H9 (cell line): ENCODE data around the gene IL20RB. TPM values are rescaled to one million over a fixed set of nuclear protein-coding genes. Genes with fewer than 3 reads are reported as not detected.

Experiments used
- DNase-seq: peaks from one replicate; pipeline ENCODE4 v3.0.0-alpha.2; 2017
- H2AFZ ChIP-seq: one replicate; pipeline ENCODE4 v1.6.1; 2013; ENCODE audit warnings: mild to moderate bottlenecking, low read length, control low read depth, moderate library complexity
- H2AK5ac ChIP-seq: 2 replicates; pipeline ENCODE4 v1.6.1; 2013; ENCODE audit warnings: low read length, control low read depth, mixed read lengths; ENCODE audit not compliant: insufficient read length
- H2BK120ac ChIP-seq: one replicate; pipeline ENCODE4 v1.6.1; 2013; ENCODE audit warnings: low read depth, mild to moderate bottlenecking, low read length, control low read depth, inconsistent platforms; ENCODE audit not compliant: poor library complexity, severe bottlenecking
- H2BK12ac ChIP-seq: 2 replicates; pipeline ENCODE4 v1.6.1; 2013; ENCODE audit warnings: low read length, control low read depth, mixed read lengths, low read depth; ENCODE audit not compliant: insufficient read length
- H2BK15ac ChIP-seq: 2 replicates; pipeline ENCODE4 v1.6.1; 2013; ENCODE audit warnings: low read depth, low read length, control low read depth
- H2BK20ac ChIP-seq: one replicate; pipeline ENCODE4 v1.6.1; 2013; ENCODE audit warnings: low read depth, mild to moderate bottlenecking, low read length, control low read depth, inconsistent platforms; ENCODE audit not compliant: poor library complexity, severe bottlenecking
- H2BK5ac ChIP-seq: 2 replicates; pipeline ENCODE4 v1.6.1; 2013; ENCODE audit warnings: low read length, control low read depth, mixed read lengths; ENCODE audit not compliant: insufficient read length
- H3K14ac ChIP-seq: 2 replicates; pipeline ENCODE4 v1.6.1; 2013; ENCODE audit warnings: low read length, control low read depth; ENCODE audit not compliant: insufficient read depth
- H3K18ac ChIP-seq: 2 replicates; pipeline ENCODE4 v1.6.1; 2013; ENCODE audit warnings: low read depth, mild to moderate bottlenecking, mixed read lengths, low read length, control low read depth; ENCODE audit not compliant: insufficient read length
- H3K23ac ChIP-seq: 2 replicates; pipeline ENCODE4 v1.6.1; 2013; ENCODE audit warnings: low read length, control low read depth, mixed read lengths, low read depth; ENCODE audit not compliant: insufficient read length
- H3K23me2 ChIP-seq: 2 replicates; pipeline ENCODE4 v1.6.1; 2013; ENCODE audit warnings: low read depth, mild to moderate bottlenecking, mixed read lengths, low read length, control low read depth; ENCODE audit not compliant: insufficient read length, poor library complexity, severe bottlenecking
- H3K27ac ChIP-seq: 2 replicates; pipeline ENCODE4 v1.5.1; 2013; ENCODE audit warnings: low read length, control low read depth, mixed read lengths, low read depth; ENCODE audit not compliant: insufficient read length
- H3K27me3 ChIP-seq: 2 replicates; pipeline ENCODE4 v1.6.1; 2013; ENCODE audit warnings: low read length, control low read depth, inconsistent platforms; ENCODE audit not compliant: insufficient read depth
- H3K4ac ChIP-seq: 2 replicates; pipeline ENCODE4 v1.6.1; 2013; ENCODE audit warnings: low read depth, mild to moderate bottlenecking, control low read depth, inconsistent platforms, low read length, moderate library complexity
- H3K4me1 ChIP-seq: 2 replicates; pipeline ENCODE4 v1.6.1; 2013; ENCODE audit warnings: low read length, control low read depth, inconsistent platforms; ENCODE audit not compliant: insufficient read depth
- H3K4me2 ChIP-seq: 2 replicates; pipeline ENCODE4 v1.6.1; 2013; ENCODE audit warnings: low read length, control low read depth, mixed read lengths; ENCODE audit not compliant: insufficient read length, insufficient read depth
- H3K56ac ChIP-seq: 2 replicates; pipeline ENCODE4 v1.6.1; 2013; ENCODE audit warnings: low read depth, mild to moderate bottlenecking, mixed read lengths, low read length, control low read depth; ENCODE audit not compliant: insufficient read length
- H3K79me1 ChIP-seq: 2 replicates; pipeline ENCODE4 v1.6.1; 2013; ENCODE audit warnings: low read depth, mild to moderate bottlenecking, moderate library complexity, low read length, control low read depth, inconsistent platforms; ENCODE audit not compliant: insufficient read depth, poor library complexity, severe bottlenecking
- H3K79me2 ChIP-seq: 2 replicates; pipeline ENCODE4 v1.6.1; 2013; ENCODE audit warnings: low read length, control low read depth, inconsistent platforms; ENCODE audit not compliant: insufficient read depth
- H3K9ac ChIP-seq: 2 replicates; pipeline ENCODE4 v1.6.1; 2013; ENCODE audit warnings: low read length, control low read depth, mixed read lengths; ENCODE audit not compliant: insufficient read length; ENCODE audit errors: extremely low read depth
- H3K9me3 ChIP-seq: one replicate; pipeline ENCODE4 v1.6.1; 2013; ENCODE audit warnings: low read depth, low read length, inconsistent platforms; ENCODE audit not compliant: control insufficient read depth
- H3T11ph ChIP-seq: one replicate; pipeline ENCODE4 v1.6.1; 2013; ENCODE audit warnings: mild to moderate bottlenecking, low read length, control low read depth, inconsistent platforms
- H4K20me1 ChIP-seq: one replicate; pipeline ENCODE4 v1.6.1; 2013; ENCODE audit not compliant: control insufficient read depth, insufficient read length, insufficient read depth
- H4K5ac ChIP-seq: 2 replicates; pipeline ENCODE4 v1.6.1; 2013; ENCODE audit warnings: low read depth, mild to moderate bottlenecking, mixed read lengths, low read length, control low read depth; ENCODE audit not compliant: insufficient read length
- H4K8ac ChIP-seq: replicated peaks from 2 replicates; pipeline ENCODE4 v1.6.1; 2013; ENCODE audit warnings: low read length, control low read depth, mixed read lengths, low read depth; ENCODE audit not compliant: insufficient read length
- H4K91ac ChIP-seq: 2 replicates; pipeline ENCODE4 v1.6.1; 2013; ENCODE audit warnings: low read depth, mild to moderate bottlenecking, moderate library complexity, mixed read lengths, low read length, control low read depth; ENCODE audit not compliant: insufficient read length
- H3K27ac Mint-ChIP-seq, 3 experiments: 2 replicates in 2 of 3; 3 replicates in 1 of 3; pipeline ENCODE4 v1.8.0; 2020 to 2021; ENCODE audit warnings: mixed read lengths in 3 of 3, mild to moderate bottlenecking in 1 of 3, moderate library complexity in 1 of 3
- H3K27me3 Mint-ChIP-seq: 2 replicates; pipeline ENCODE4 v1.8.0; 2021; ENCODE audit warnings: low read depth, mild to moderate bottlenecking, moderate library complexity, mixed read lengths
- H3K36me3 Mint-ChIP-seq, 3 experiments: 2 replicates in 2 of 3; 3 replicates in 1 of 3; pipeline ENCODE4 v1.8.0; 2020 to 2021; ENCODE audit warnings: low read depth in 3 of 3, mixed read lengths in 3 of 3; ENCODE audit not compliant: insufficient read depth in 1 of 3
- H3K4me1 Mint-ChIP-seq, 2 experiments: 2 replicates each; pipeline ENCODE4 v1.8.0; 2020; ENCODE audit warnings: mixed read lengths in 2 of 2
- H3K4me3 Mint-ChIP-seq, 2 experiments: 2 replicates in 1 of 2; 3 replicates in 1 of 2; pipeline ENCODE4 v1.8.0; 2020 to 2021; ENCODE audit warnings: mild to moderate bottlenecking in 2 of 2, mixed read lengths in 2 of 2, moderate library complexity in 1 of 2
- H3K9me3 Mint-ChIP-seq, 2 experiments: 2 replicates in 1 of 2; 3 replicates in 1 of 2; pipeline ENCODE4 v1.8.0; 2020; ENCODE audit warnings: mild to moderate bottlenecking in 2 of 2, mixed read lengths in 2 of 2, moderate library complexity in 1 of 2
- CTCF ChIP-seq: fragments of 200-600 bp; sonication (generic); conservative IDR thresholded peaks from 3 replicates; pipeline ENCODE4 v1.8.0; 2021; ENCODE audit warnings: antibody characterized with exemption, mild to moderate bottlenecking
- WGBS: extraction: QIAGEN DNeasy Blood & Tissue Kit; methylation state at CpG from one replicate; pipeline ENCODE4 v1.1.7; 2013; ENCODE audit warnings: missing lambda C conversion rate, low lambda C conversion rate, mixed read lengths; ENCODE audit not compliant: insufficient read length; ENCODE audit errors: extremely low coverage; 5-methylcytosine and 5-hydroxymethylcytosine counted together
- total RNA-seq: library from RNA; stranded (reverse); gene quantifications from 2 replicates; pipeline ENCODE4 v1.2.1, GENCODE V29; 2021

The IL20RB gene
- total RNA-seq, 1 experiment from 2014 or later: 1.5 TPM

GRCh38 chr3:136925425-136926190, 32.2 kb upstream of the IL20RB start:
- WGBS: no CpG with 5 or more reads among the region's 7 CpGs
- H2AFZ ChIP-seq: no peak overlapping the region

More at GRCh38 chr3:136925425-136926190, 32.2 kb upstream of the IL20RB start:
- Histone ChIP-seq H2BK20ac (no peak overlapping the region), H3T11ph (no peak overlapping the region), H4K20me1 (no peaks in the 10 kb centered on the region), H3K4me1 (no peaks in the 10 kb centered on the region), H3K14ac (no peak overlapping the region), H4K8ac (no peak overlapping the region), H2BK15ac (no peak overlapping the region), H2AK5ac (no peak overlapping the region), H3K23ac (no peak overlapping the region), H3K4me2 (no peak overlapping the region), H4K91ac (no peak overlapping the region), H2BK5ac (no peak overlapping the region), H3K79me2 (no peaks in the 10 kb centered on the region), H3K23me2 (no peaks in the 10 kb centered on the region), H3K9ac (no peak overlapping the region), H4K5ac (no peak overlapping the region), H2BK12ac (no peak overlapping the region), H3K9me3 (no peaks in the 10 kb centered on the region), H3K18ac (no peak overlapping the region), H3K79me1 (no peaks in the 10 kb centered on the region), H2BK120ac (no peak overlapping the region), H3K4ac (no peak overlapping the region), H3K27ac (no peak overlapping the region), H3K56ac (no peak overlapping the region), H3K27me3 (no peaks in the 10 kb centered on the region)
- DNase-seq: no peak
- Mint-ChIP-seq H3K4me3 (no peak overlapping the region), H3K9me3 (no peaks in the 10 kb centered on the region), H3K27me3 (no peaks in the 10 kb centered on the region), H3K27ac (no peak overlapping the region), H3K36me3 (peaks cover 6 to 17% (median 9%) of the 10 kb centered on the region in 3 experiments; a peak in 6 of 7 replicates), H3K4me1 (peaks cover 0 to 3% of the 10 kb centered on the region in 2 experiments; a peak in 1 of 4 replicates)
- TF ChIP-seq CTCF: no peak
